ENCODE data around the gene UROD.

- no peak for TF ChIP-seq CTCF (IDR thresholded peaks at IDR 0.05)
- TF ChIP-seq POLR2A (IDR thresholded peaks at IDR 0.05) = no peak
- no peak for TF ChIP-seq EP300 (IDR thresholded peaks at IDR 0.05)
These were observed 21.3 kb downstream of the UROD start for GRCh38 chr1:45033356-45033755.
